Progenitor cell of endocrine pancreas (in vitro differentiated cells): ENCODE results near the gene AKNAD1. TPM values are rescaled to one million over a fixed set of nuclear protein-coding genes. Genes with fewer than 3 reads are reported as not detected.
A peak's percentile ranks its signal among the peaks of the same experiment; 100 is the strongest.

ENCODE experiments used
- DNase-seq: peaks from one replicate; pipeline ENCODE4 v3.0.0; 2021; ENCODE audit warnings: low spot score; ENCODE audit not compliant: unreplicated experiment
- H3K27ac Mint-ChIP-seq: 2 replicates; pipeline ENCODE4 v1.8.0; 2021; ENCODE audit warnings: mild to moderate bottlenecking, moderate library complexity, mixed read lengths
- H3K27me3 Mint-ChIP-seq: 2 replicates; pipeline ENCODE4 v1.8.0; 2021; ENCODE audit warnings: mixed read lengths
- H3K36me3 Mint-ChIP-seq: 2 replicates; pipeline ENCODE4 v1.8.0; 2022; ENCODE audit warnings: mixed read lengths; ENCODE audit not compliant: insufficient read depth
- H3K4me1 Mint-ChIP-seq: 2 replicates; pipeline ENCODE4 v1.8.0; 2021; ENCODE audit warnings: low read depth, mixed read lengths
- H3K4me3 Mint-ChIP-seq: 2 replicates; pipeline ENCODE4 v1.8.0; 2021; ENCODE audit warnings: low read depth, mild to moderate bottlenecking, moderate library complexity, mixed read lengths
- H3K9me3 Mint-ChIP-seq: 2 replicates; pipeline ENCODE4 v1.8.0; 2021; ENCODE audit warnings: low read depth, mixed read lengths
- total RNA-seq: library from RNA; stranded (reverse); gene quantifications from 2 replicates; pipeline ENCODE4 v1.2.1, GENCODE V29; 2021
- TF ChIP-seq, protein P1 (sequence below): fragments of 200-600 bp; sonication (generic); IDR thresholded peaks from one replicate; pipeline ENCODE4 v1.5.0; 2021; ENCODE audit warnings: antibody characterized with exemption, mild to moderate bottlenecking; ENCODE audit not compliant: unreplicated experiment

Gene AKNAD1
- total RNA-seq, 1 donor from 2014 or later: not detected

- no peaks in the 10 kb centered on the region for H3K36me3 Mint-ChIP-seq
- no peak overlapping the region for H3K27ac Mint-ChIP-seq
- peaks cover 4% of the 10 kb centered on the region for H3K9me3 Mint-ChIP-seq
- TF ChIP-seq, protein P1, sequence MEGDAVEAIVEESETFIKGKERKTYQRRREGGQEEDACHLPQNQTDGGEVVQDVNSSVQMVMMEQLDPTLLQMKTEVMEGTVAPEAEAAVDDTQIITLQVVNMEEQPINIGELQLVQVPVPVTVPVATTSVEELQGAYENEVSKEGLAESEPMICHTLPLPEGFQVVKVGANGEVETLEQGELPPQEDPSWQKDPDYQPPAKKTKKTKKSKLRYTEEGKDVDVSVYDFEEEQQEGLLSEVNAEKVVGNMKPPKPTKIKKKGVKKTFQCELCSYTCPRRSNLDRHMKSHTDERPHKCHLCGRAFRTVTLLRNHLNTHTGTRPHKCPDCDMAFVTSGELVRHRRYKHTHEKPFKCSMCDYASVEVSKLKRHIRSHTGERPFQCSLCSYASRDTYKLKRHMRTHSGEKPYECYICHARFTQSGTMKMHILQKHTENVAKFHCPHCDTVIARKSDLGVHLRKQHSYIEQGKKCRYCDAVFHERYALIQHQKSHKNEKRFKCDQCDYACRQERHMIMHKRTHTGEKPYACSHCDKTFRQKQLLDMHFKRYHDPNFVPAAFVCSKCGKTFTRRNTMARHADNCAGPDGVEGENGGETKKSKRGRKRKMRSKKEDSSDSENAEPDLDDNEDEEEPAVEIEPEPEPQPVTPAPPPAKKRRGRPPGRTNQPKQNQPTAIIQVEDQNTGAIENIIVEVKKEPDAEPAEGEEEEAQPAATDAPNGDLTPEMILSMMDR: no peak
- H3K4me3 Mint-ChIP-seq: no peak overlapping the region
- no peak for DNase-seq
- H3K27me3 Mint-ChIP-seq: peaks cover 13% of the 10 kb centered on the region
- peaks cover 5% of the 10 kb centered on the region for H3K4me1 Mint-ChIP-seq
Observed at GRCh38 chr1:108841703-108842102, 15.2 kb downstream of the AKNAD1 start.

DNA sequence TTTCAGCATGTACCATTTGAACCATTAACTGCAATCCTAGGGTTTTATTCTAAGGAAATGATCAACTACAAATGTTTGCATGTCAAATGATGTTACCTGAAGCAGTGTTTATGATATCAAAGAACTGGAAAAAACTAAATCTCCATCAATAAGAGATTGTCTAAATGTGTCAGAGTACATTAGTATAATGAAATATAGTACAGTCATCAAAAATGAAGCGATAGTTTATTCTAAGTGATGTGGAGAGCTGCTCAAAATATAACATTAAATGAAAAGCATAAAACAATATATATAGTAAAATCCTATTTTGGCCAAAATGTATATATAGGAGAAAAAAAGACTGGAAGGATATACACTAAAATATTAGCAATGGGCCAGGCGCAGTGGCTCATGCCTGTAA, 24.0 kb downstream of the AKNAD1 start:
- Mint-ChIP-seq H3K9me3 (no peaks in the 10 kb centered on the region), H3K27ac (no peak overlapping the region), H3K36me3 (no peaks in the 10 kb centered on the region), H3K4me3 (no peak overlapping the region), H3K27me3 (no peaks in the 10 kb centered on the region), H3K4me1 (no peaks in the 10 kb centered on the region)
- TF ChIP-seq, protein P1: no peak
- DNase-seq: no peak

GRCh38 chr1:108831225-108831624, 25.7 kb downstream of the AKNAD1 start:
- Mint-ChIP-seq H3K27ac (no peak overlapping the region), H3K36me3 (no peaks in the 10 kb centered on the region), H3K4me1 (no peaks in the 10 kb centered on the region), H3K27me3 (no peaks in the 10 kb centered on the region), H3K9me3 (no peaks in the 10 kb centered on the region), H3K4me3 (no peak overlapping the region)
- TF ChIP-seq, protein P1: no peak
- no peak for DNase-seq

DNA sequence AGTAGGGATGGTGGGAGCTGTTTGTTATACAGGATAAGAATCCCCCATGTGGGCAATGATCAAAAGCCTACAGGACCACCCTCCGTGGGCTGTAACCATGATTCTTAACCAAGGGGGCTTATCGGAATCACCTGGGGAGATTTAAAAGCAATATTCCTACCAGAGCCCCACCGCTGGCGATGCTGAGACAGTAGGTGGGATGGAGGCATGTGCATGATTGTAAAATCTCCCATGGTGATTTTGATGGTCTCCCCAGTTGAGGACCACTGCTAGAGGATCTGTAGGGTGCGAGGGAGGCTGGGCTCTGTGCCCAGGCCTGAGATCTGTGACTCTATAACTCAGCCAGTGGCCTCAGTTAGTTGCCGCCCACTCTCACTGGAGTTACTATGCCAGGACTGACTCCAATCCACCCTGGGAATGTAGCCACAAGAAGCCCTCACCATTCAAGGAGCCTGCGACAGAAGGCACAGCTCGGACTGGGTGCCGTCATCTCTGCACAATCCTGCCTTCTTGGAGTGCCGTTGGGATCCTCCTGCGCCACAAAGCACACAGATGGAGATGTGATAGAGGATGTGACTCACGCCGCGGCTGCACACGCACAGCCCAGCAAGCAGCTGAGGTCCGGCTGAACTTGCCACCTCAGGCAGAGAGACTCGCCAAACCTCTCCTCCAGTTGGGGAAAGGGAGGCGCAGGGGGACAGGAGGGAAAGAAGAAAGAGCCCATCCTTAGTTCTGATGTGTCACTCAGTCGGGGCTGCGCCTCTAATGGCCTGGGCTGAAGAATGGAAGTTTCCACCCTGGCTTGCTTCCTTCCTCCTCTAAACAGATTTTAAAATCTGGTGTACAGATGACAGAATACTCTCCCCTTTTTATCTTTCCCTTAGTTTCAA, 26.5 kb downstream of the AKNAD1 start:
- H3K4me1 Mint-ChIP-seq: no peaks in the 10 kb centered on the region
- no peak for DNase-seq
- no peak overlapping the region for H3K4me3 Mint-ChIP-seq
- TF ChIP-seq, protein P1: no peak
- no peaks in the 10 kb centered on the region for H3K27me3 Mint-ChIP-seq
- H3K9me3 Mint-ChIP-seq: no peaks in the 10 kb centered on the region
- H3K27ac Mint-ChIP-seq: peak overlapping the region; percentile 50
- H3K36me3 Mint-ChIP-seq: no peaks in the 10 kb centered on the region

DNA sequence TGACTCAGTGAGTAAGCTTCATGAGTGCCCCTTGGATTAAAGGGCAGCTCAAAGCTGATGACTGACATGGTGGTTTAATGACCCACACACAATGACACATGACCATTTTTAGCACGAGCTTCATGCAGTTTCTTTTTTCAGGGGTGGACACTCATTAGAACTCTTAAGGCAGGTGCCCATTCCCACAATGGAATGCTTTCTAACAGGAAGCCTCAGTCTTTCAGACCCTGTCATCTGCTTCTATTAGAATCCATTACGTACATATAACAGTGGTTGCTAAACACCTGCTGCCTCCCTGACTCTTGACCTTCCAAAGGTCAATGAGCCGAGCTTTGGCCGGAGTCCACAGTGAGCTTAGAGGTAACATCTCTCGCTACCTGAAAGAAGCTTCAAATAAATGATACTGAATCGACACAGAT, 27.4 kb downstream of the AKNAD1 start:
- H3K27me3 Mint-ChIP-seq: no peaks in the 10 kb centered on the region
- DNase-seq: no peak
- TF ChIP-seq, protein P1: no peak
- H3K27ac Mint-ChIP-seq: no peak overlapping the region
- H3K9me3 Mint-ChIP-seq: no peaks in the 10 kb centered on the region
- H3K4me1 Mint-ChIP-seq: no peaks in the 10 kb centered on the region
- no peak overlapping the region for H3K4me3 Mint-ChIP-seq
- H3K36me3 Mint-ChIP-seq: no peaks in the 10 kb centered on the region
